ACHN (cell line): Measurements from ENCODE around the gene HSF4.

Source experiments
- DNase-seq: peaks from one replicate; pipeline ENCODE4 v3.0.0-alpha.2; 2015
- in situ Hi-C: cut with HindIII; loops from 2 replicates; pipeline ENCODE4 v1.10.0; 2017; ENCODE audit warnings: low sequenced_read_pairs, low pct_ligation_motif_present, low pct_unique_long_range_greater_than_20kb

Gene HSF4

DNA sequence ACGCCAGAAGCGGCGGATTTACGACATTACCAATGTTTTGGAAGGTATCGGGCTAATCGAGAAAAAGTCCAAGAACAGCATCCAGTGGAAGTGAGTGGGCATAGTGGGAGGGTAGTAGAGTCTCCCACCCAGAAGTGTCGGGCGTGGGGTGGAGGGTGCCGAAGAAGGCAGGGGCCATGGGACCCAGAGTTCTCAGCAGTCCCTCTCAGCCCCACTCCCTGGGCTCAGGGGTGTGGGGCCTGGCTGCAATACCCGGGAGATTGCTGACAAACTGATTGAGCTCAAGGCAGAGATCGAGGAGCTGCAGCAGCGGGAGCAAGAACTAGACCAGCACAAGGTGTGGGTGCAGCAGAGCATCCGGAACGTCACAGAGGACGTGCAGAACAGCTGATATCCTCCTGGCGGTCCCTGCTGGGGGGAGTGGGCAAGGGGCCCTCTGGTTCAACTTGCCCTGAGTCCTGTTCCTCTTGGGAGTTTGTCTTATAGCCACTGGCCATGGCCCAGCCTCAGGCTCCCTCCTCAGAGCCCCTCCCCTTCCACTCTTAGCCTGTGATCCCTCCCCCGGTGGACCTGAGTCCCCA, 28.3 kb downstream of the HSF4 start:
- in situ Hi-C loops = no loop called here
- DNase-seq = no peak

DNA sequence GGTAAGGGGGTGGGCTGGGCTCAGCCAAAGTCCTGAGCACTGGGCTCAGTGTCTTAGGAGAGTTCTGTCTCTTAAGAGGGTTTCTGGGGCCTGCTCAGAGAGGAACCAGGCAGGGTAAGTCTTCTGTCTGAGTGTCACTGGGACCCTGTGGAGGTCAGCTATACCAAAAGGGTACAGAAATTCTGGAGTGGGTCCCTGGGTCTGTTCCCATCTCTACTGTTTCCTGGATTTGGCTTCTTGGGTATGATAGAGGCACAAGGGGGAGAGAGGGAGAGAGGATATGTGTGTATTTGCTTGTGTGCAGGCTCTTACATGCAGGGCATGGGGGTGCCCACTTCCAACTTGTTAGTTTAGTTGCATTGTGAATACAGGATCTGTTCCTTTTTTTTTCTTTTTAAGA, 29.0 kb downstream of the HSF4 start:
- in situ Hi-C loops = no loop called here
- no peak for DNase-seq

- in situ Hi-C loops = no loop called here
- DNase-seq = no peak
Measured at GRCh38 chr16:67194260-67194659, 29.7 kb downstream of the HSF4 start.

GRCh38 chr16:67195676-67196075, 31.1 kb downstream of the HSF4 start:
- in situ Hi-C loops = no loop called here
- DNase-seq = no peak

- in situ Hi-C loops = no loop called here
- DNase-seq = no peak
Measured at GRCh38 chr16:67196881-67197280, 32.3 kb downstream of the HSF4 start.

DNA sequence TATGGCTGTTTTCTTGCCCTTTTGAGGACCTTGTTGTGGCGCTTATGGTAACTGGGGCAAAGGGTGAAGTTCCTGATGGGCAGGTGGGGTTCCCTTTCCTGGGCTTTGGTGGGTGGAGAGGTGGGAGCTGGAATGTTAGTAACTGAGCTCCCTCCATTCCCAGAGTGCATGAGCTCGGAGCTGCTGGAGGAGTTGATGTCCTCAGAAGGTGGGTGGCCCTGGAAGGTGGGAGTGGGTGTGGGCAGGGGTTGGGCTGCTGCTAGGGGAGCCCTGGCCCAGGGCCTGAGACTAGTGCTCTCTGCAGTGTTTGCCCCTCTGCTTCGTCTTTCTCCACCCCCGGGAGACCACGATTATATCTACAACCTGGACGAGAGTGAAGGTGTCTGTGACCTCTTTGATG, 33.2 kb downstream of the HSF4 start:
- DNase-seq = no peak
- in situ Hi-C loops = no loop called here

GRCh38 chr16:67198238-67198734, 33.7 kb downstream of the HSF4 start:
- in situ Hi-C loops = no loop called here
- peak; percentile 75 for DNase-seq

GRCh38 chr16:67199011-67199807, 34.7 kb downstream of the HSF4 start, which contains the start of gene ELMO3:
Gene ELMO3 (plus strand): TSS chr16:67199131. CDS start chr16:67199327, 196 bp downstream.
- DNase-seq = no peak
- in situ Hi-C loops = no loop called here

- in situ Hi-C loops = no loop called here
- no peak for DNase-seq
Measured at GRCh38 chr16:67199808-67200198, 35.3 kb downstream of the HSF4 start.

DNA sequence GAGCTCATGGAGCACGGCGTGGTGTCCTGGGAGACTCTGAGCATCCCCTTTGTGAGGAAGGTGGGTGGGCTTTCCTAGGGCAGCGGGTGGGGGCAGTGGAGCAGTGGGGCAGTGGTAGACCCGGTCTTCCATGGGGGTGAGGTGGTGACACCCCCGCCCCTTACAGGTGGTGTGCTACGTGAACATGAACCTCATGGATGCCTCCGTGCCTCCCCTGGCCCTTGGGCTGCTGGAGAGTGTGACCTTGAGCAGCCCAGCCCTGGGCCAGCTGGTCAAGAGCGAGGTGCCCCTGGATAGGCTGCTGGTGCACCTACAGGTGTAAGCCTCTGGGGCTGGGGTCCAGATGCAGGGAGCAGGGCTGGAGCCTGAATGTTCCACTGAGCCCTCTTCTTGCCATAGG, 35.9 kb downstream of the HSF4 start:
- no peak for DNase-seq
- in situ Hi-C loops = no loop called here

- in situ Hi-C loops = no loop called here
- DNase-seq = no peak
Measured at GRCh38 chr16:67201411-67202345, 37.1 kb downstream of the HSF4 start.

DNA sequence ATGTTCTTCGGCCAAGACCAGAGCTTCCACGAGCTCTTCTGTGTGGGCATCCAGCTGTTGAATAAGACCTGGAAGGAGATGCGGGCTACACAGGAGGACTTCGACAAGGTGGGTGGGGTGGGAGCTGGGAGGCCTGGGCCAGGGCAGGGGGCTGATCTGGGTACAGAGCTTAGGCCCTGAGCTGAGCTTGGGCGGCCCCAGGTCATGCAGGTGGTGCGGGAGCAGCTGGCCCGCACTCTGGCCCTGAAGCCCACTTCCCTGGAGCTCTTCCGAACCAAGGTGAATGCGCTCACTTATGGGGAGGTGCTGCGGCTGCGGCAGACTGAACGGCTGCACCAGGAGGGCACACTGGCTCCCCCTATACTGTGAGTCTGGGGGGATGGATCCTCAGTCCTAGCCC, 37.9 kb downstream of the HSF4 start:
- no peak for DNase-seq
- in situ Hi-C loops = no loop called here

GRCh38 chr16:67202956-67203493, 38.5 kb downstream of the HSF4 start:
- in situ Hi-C loops = no loop called here
- no peak for DNase-seq

GRCh38 chr16:67204076-67204475, 39.5 kb downstream of the HSF4 start:
- in situ Hi-C loops = no loop called here
- DNase-seq = no peak

DNA sequence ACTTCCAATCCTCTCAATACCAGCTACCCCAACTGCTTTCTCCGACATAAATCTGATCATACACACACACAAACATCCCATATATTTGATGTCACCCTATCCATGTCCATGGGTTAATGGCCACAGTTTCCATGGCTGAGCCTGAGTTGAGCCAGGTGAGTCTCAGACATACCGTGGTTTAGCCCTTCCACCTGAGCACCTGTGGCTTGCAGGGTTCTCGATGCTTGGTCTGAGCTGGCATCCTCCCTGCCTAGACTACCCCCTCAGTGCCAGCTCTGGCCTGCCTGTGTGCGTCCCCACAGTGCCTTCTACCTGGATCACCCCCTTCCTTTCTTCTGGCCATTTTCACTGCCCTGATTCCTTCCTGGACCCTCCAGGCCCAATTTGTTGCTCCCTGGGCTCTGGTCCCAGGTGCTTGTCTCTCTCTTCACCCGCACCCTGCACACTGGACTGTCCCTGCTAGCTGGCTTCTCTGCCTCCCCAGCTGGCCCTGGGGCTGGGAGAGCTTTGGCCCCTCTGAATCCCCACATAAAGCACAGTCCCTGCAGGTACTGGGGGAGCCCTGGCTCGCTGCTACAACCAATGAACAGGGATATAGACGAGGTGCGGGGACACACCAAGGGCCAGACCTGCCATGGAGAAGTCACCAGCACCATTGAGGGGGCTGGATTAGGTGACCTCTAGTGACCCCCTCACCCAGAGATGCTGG, 41.7 kb downstream of the HSF4 start:
- in situ Hi-C loops = no loop called here
- DNase-seq = no peak

GRCh38 chr16:67206838-67207248, 42.3 kb downstream of the HSF4 start:
- in situ Hi-C loops = no loop called here

GRCh38 chr16:67207249-67208091, 42.9 kb downstream of the HSF4 start:
- in situ Hi-C loops = no loop called here
- DNase-seq = no peak

More at GRCh38 chr16:67206838-67207248, 42.3 kb downstream of the HSF4 start:
- no peak for DNase-seq
